A549 (cell line): ENCODE measurements around the gene YPEL1.

Source experiments
- BHLHE40 ChIP-seq: IDR thresholded peaks from 2 replicates; pipeline ENCODE4 v1.6.1; 2012; ENCODE audit warnings: low read depth, low read length, inconsistent platforms
- CBX2 ChIP-seq: fragments of 200-600 bp; sonication (generic); IDR thresholded peaks from 2 replicates; pipeline ENCODE4 v1.6.1; 2016; ENCODE audit warnings: low read depth, mild to moderate bottlenecking, borderline replicate concordance
- CBX8 ChIP-seq: fragments of 200-600 bp; sonication (generic); IDR thresholded peaks from 2 replicates; pipeline ENCODE4 v1.6.1; 2016
- CTCF ChIP-seq: fragments of >200 bp; sonication (Bioruptor Twin); formaldehyde crosslinking; IDR thresholded peaks from 3 replicates; pipeline ENCODE4 v1.5.1; 2016
- EP300 ChIP-seq, 2 experiments: fragments of >200 bp; sonication (Bioruptor Twin); formaldehyde crosslinking; IDR thresholded peaks; 2 replicates in 1 of 2; 3 replicates in 1 of 2; pipeline ENCODE4 v1.6.1; 2016 to 2017
- FOSL2 ChIP-seq, 2 experiments: fragments of 450-650 bp in 1 of 2; fragments of >200 bp in 1 of 2; sonication (Bioruptor Twin) in 1 of 2; formaldehyde crosslinking; IDR thresholded peaks; 2 replicates each; pipeline versions ENCODE4 v1.5.0 to v1.6.1; 2016 to 2020; ENCODE audit warnings: mild to moderate bottlenecking in 1 of 2, moderate library complexity in 1 of 2
- JUN ChIP-seq, 2 experiments: fragments of >200 bp; sonication (Bioruptor Twin); formaldehyde crosslinking; IDR thresholded peaks; 2 replicates in 1 of 2; 3 replicates in 1 of 2; pipeline ENCODE4 v1.6.1; 2016 to 2017
- JUNB ChIP-seq: fragments of >200 bp; sonication (Bioruptor Twin); formaldehyde crosslinking; IDR thresholded peaks from 2 replicates; pipeline ENCODE4 v1.6.1; 2016
- KDM1A ChIP-seq: fragments of 200-600 bp; sonication (generic); IDR thresholded peaks from 2 replicates; pipeline ENCODE4 v1.6.1; 2016; ENCODE audit warnings: low read depth, mild to moderate bottlenecking
- MAFK ChIP-seq: fragments of 450-650 bp; IDR thresholded peaks from 2 replicates; pipeline ENCODE4 v1.6.1; 2014; ENCODE audit not compliant: partially characterized antibody
- MAX ChIP-seq: IDR thresholded peaks from 2 replicates; pipeline ENCODE4 v1.6.1; 2012
- NFE2L2 ChIP-seq: fragments of 150-350 bp; conservative IDR thresholded peaks from 2 replicates; pipeline ENCODE4 v1.6.1; 2014; ENCODE audit warnings: low read length
- POLR2A ChIP-seq: IDR thresholded peaks from 2 replicates; pipeline ENCODE4 v1.6.1; 2012; ENCODE audit warnings: mild to moderate bottlenecking, low read length
- RAD21 ChIP-seq, 2 experiments: fragments of >200 bp in 1 of 2; sonication (Bioruptor Twin) in 1 of 2; formaldehyde crosslinking in 1 of 2; IDR thresholded peaks in 1 of 2; conservative IDR thresholded peaks in 1 of 2; 2 replicates in 1 of 2; 3 replicates in 1 of 2; pipeline ENCODE4 v1.6.1; 2012 to 2018; ENCODE audit warnings: inconsistent platforms in 1 of 2

- TF ChIP-seq RAD21 (conservative IDR thresholded peaks at IDR 0.05 in 1 of 2, IDR thresholded peaks at IDR 0.05 in 1 of 2), result no peak
- no peak for TF ChIP-seq MAFK
- no peak for TF ChIP-seq POLR2A
- TF ChIP-seq EP300 (IDR thresholded peaks at IDR 0.05), result no peak
- no peak for TF ChIP-seq CTCF
- TF ChIP-seq JUN (IDR thresholded peaks at IDR 0.05), result no peak
- TF ChIP-seq FOSL2 (IDR thresholded peaks at IDR 0.05), result no peak
- no peak for TF ChIP-seq FOSL2 (CRISPR knock-in tag; IDR thresholded peaks at IDR 0.05)
- no peak for TF ChIP-seq NFE2L2
- no peak for TF ChIP-seq MAX
- no peak for TF ChIP-seq KDM1A
- TF ChIP-seq CBX8, result no peak
- TF ChIP-seq CBX2, result no peak
- TF ChIP-seq BHLHE40, result no peak
- TF ChIP-seq JUNB, result no peak
Observed at GRCh38 chr22:21714059-21714770, 21.4 kb downstream of the YPEL1 start.
